Gastrocnemius medialis (tissue), 4 donors: Measurements from ENCODE around the gene MAMDC4. TPM values are rescaled to one million over a fixed set of nuclear protein-coding genes. Genes with fewer than 3 reads are reported as not detected.

Experiments
- ATAC-seq, 2 donors: fragments of 150-250 bp; one replicate each; pipeline ENCODE4 v1.9.1; 2016
- DNase-seq, 2 donors: peaks; one replicate each; pipeline ENCODE4 v3.0.0-alpha.2; 2019
- H3K27ac ChIP-seq, 4 donors: fragments of 200-600 bp; sonication (generic); 1 replicate in 1 of 4; 2 replicates in 3 of 4; pipeline ENCODE4 v1.5.1; 2016 to 2018; ENCODE audit warnings: mild to moderate bottlenecking in 2 of 4, moderate library complexity in 1 of 4
- H3K27me3 ChIP-seq, 3 donors: fragments of 200-600 bp; sonication (generic) in 2 of 3; 1 replicate in 1 of 3; 2 replicates in 2 of 3; pipeline versions ENCODE4 v1.5.1 to v1.6.0; 2016 to 2019; ENCODE audit warnings: mild to moderate bottlenecking in 1 of 3, moderate library complexity in 1 of 3
- H3K36me3 ChIP-seq, 2 donors: fragments of 200-600 bp; sonication (generic) in 1 of 2; one replicate each; pipeline ENCODE4 v1.5.1; 2017 to 2018
- H3K4me1 ChIP-seq, 2 donors: fragments of 200-600 bp; sonication (generic) in 1 of 2; one replicate each; pipeline ENCODE4 v1.5.1; 2016 to 2017; ENCODE audit warnings: mild to moderate bottlenecking in 2 of 2
- H3K4me3 ChIP-seq, 4 donors: fragments of 200-600 bp; sonication (generic) in 3 of 4; 1 replicate in 1 of 4; 2 replicates in 3 of 4; pipeline ENCODE4 v1.5.1; 2016 to 2019; ENCODE audit warnings: mild to moderate bottlenecking in 2 of 4
- H3K9me3 ChIP-seq, 3 donors: fragments of 200-600 bp; sonication (generic) in 2 of 3; 1 replicate in 1 of 3; 2 replicates in 2 of 3; pipeline ENCODE4 v1.5.1; 2016 to 2019
- POLR2A ChIP-seq, 2 donors: fragments of 450-650 bp; IDR thresholded peaks; one replicate each; pipeline ENCODE4 v1.6.1; 2017; ENCODE audit warnings: antibody characterized with exemption in 2 of 2, mild to moderate bottlenecking in 2 of 2, moderate library complexity in 2 of 2
- in situ Hi-C, 4 donors: fragments of 200-750 bp; cut with MboI; loops; one replicate each; pipeline versions ENCODE4 v1.15.0 to v1.8.0; 2017; ENCODE audit warnings: low sequenced_read_pairs in 4 of 4
- intact Hi-C: fragments of 100-400 bp; cut with DNase I; formaldehyde crosslinking; loops from one replicate; pipeline ENCODE4 v1.15.1; 2023; ENCODE audit warnings: low total_unique reads
- total RNA-seq, 4 donors: library from RNA; depleted of rRNA; stranded (reverse); fragments of >200 nt; gene quantifications; one replicate each; pipeline versions ENCODE4 v1.1.0 to v1.2.3, GENCODE V29; 2016
- TF ChIP-seq, protein P1 (sequence below), 5 experiments: fragments of 450-650 bp in 3 of 5; fragments of 200-600 bp in 2 of 5; sonication (generic) in 2 of 5; IDR thresholded peaks in 4 of 5; conservative IDR thresholded peaks in 1 of 5; 1 replicate in 4 of 5; 2 replicates in 1 of 5; pipeline ENCODE4 v1.5.1; 2016 to 2019; ENCODE audit warnings: antibody characterized with exemption in 5 of 5, mild to moderate bottlenecking in 3 of 5, moderate library complexity in 3 of 5

The MAMDC4 gene
- total RNA-seq, 4 donors from 2014 or later: 0.95 to 2.3 (median 1.7) TPM

DNA sequence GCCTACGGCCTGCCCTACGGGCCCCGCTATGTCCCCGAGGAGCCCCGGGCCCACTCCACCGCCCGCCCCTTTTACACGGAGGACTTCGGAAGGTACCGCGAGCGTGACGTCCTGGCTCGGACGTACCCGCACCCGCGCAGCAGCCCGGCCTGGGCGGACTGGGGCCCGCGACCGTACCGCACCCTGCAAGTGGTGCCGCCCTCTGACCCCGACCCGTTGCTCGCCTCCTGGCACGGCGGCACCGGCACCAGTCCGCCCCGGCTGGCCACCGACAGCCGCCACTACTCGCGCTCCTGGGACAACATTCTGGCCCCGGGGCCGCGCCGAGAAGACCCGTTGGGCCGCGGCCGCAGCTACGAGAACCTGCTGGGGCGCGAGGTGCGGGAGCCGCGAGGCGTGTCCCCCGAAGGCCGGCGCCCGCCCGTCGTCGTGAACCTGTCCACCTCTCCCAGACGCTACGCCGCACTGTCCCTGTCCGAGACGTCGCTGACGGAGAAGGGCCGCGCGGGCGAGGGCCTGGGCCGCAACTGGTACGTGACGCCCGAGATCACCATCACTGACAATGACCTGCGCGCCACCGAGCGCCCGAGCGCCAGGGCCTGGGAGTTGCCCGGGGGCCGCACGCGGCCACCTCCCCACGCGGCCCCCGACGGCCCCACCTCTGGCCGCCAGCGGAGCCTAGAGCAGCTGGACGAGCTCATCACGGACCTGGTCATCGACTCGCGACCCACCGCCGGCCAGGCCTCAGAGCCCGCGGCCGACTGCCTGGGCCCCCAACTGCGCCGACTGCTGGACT, 6.5 kb upstream of the MAMDC4 start:
- no peak overlapping the region for H3K4me3 ChIP-seq
- intact Hi-C loops: loop anchor here (5.0 kb wide), 4 partner anchors 53 to 182 kb away; partner anchors contain the start of genes ABCA2, PAXX and TMEM141
- no peak for DNase-seq

DNA sequence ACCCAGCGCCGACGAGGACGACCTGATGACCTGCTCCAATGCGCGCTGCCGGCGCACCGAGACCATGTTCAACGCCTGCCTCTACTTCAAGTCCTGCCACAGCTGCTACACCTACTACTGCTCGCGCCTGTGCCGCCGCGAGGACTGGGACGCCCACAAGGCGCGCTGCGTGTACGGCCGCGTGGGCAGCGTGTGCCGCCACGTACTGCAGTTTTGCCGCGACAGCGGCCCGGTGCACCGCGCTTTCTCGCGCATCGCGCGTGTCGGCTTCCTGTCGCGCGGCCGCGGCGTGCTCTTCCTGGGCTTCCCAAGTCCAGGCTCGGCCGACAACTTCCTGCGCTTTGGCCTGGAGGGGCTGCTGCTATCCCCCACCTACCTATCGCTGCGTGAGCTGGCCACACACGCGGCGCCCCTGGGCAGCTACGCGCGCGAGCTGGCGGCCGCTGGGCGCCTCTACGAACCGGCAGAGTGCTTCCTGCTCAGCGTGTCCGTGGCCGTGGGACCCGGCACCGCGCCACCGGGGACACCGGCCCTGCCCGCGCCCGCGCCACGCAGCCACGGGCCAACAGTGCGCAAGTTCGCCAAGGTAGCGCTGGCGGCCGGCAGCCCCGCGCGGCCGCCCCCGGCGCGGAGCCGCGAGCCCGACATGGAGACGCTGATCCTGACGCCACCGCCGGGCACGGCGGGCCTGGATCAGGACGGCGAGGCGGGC, 5.6 kb upstream of the MAMDC4 start:
- intact Hi-C loops: loop anchor here (5.0 kb wide), 4 partner anchors 54 to 181 kb away; partner anchors contain the start of genes ABCA2, PAXX and TMEM141
- no peak for ATAC-seq
- TF ChIP-seq, protein P1, sequence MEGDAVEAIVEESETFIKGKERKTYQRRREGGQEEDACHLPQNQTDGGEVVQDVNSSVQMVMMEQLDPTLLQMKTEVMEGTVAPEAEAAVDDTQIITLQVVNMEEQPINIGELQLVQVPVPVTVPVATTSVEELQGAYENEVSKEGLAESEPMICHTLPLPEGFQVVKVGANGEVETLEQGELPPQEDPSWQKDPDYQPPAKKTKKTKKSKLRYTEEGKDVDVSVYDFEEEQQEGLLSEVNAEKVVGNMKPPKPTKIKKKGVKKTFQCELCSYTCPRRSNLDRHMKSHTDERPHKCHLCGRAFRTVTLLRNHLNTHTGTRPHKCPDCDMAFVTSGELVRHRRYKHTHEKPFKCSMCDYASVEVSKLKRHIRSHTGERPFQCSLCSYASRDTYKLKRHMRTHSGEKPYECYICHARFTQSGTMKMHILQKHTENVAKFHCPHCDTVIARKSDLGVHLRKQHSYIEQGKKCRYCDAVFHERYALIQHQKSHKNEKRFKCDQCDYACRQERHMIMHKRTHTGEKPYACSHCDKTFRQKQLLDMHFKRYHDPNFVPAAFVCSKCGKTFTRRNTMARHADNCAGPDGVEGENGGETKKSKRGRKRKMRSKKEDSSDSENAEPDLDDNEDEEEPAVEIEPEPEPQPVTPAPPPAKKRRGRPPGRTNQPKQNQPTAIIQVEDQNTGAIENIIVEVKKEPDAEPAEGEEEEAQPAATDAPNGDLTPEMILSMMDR (IDR thresholded peaks at IDR 0.05 in 4 of 5, conservative IDR thresholded peaks at IDR 0.05 in 1 of 5): no peak
- no peak for TF ChIP-seq POLR2A (IDR thresholded peaks at IDR 0.05)
- Histone ChIP-seq H3K4me1 (peaks cover 22 to 52% of the 10 kb centered on the region in 2 donors), H3K27me3 (peaks cover 11 to 21% (median 14%) of the 10 kb centered on the region in 3 donors), H3K27ac (no peak overlapping the region), H3K4me3 (peak overlapping the region in 2 of 4 donors; percentile 82 to 86), H3K9me3 (no peaks in the 10 kb centered on the region), H3K36me3 (peaks cover 0 to 12% of the 10 kb centered on the region in 2 donors)
- in situ Hi-C loops: no loop called here
- DNase-seq: no peak

More for the DNA sequence above, 6.5 kb upstream of the MAMDC4 start:
- in situ Hi-C loops: no loop called here
- peaks cover 24 to 52% of the 10 kb centered on the region in 2 donors for H3K4me1 ChIP-seq
- H3K27ac ChIP-seq: no peak overlapping the region
- no peak for TF ChIP-seq POLR2A (IDR thresholded peaks at IDR 0.05)
- TF ChIP-seq, protein P1 (IDR thresholded peaks at IDR 0.05 in 4 of 5, conservative IDR thresholded peaks at IDR 0.05 in 1 of 5): no peak
- H3K36me3 ChIP-seq: peaks cover 0 to 3% of the 10 kb centered on the region in 2 donors
- no peak for ATAC-seq
- H3K9me3 ChIP-seq: no peaks in the 10 kb centered on the region
- H3K27me3 ChIP-seq: peaks cover 11 to 21% (median 14%) of the 10 kb centered on the region in 3 donors

DNA sequence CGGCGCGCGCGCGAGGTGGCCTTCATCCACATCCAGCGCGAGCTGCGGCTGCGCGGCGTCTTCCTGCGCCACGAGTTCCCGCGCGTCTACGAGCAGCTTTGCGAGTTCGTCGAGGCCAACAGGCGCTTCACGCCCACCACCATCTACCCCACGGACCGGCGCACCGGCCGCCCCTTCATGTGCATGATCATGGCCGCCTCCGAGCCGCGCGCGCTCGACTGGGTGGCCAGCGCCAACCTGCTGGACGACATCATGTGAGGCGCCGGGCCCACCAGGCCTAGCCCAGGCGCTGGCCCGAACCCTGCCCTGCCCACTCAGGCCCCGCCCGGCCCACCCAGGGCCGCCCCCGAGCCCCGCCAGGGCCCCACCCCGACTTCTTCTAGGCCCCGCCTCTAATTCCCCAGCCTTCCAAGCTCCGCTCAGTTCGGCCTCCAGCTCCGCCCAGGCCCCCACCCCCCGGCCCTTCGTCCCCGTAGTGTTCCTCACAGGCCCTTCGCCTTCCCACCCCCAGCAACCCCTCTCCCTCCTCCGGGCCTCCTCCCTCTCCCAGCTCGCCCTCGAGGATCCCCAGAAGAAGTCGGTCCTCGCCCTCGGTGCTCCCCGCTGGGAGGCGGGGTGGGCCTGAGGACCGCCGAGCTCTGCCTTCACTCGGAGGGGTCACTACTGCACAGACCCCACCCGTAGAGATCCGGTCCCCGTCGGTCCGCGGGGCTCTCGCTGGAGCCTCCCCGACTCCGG, 4.9 kb upstream of the MAMDC4 start:
- Histone ChIP-seq H3K27me3 (peaks cover 11 to 21% (median 14%) of the 10 kb centered on the region in 3 donors), H3K4me1 (peaks cover 27 to 52% of the 10 kb centered on the region in 2 donors), H3K36me3 (peaks cover 0 to 12% of the 10 kb centered on the region in 2 donors), H3K4me3 (peak overlapping the region; percentile 73 to 86 (median 82)), H3K27ac (peak overlapping the region; percentile 89 to 97 (median 92)), H3K9me3 (no peaks in the 10 kb centered on the region)
- intact Hi-C loops (loop anchor here (5.0 kb wide), 4 partner anchors 55 to 180 kb away; partner anchors contain the start of genes ABCA2, PAXX and TMEM141), in situ Hi-C loops (no loop called here)
- no peak for ATAC-seq
- DNase-seq: no peak
- TF ChIP-seq POLR2A (IDR thresholded peaks at IDR 0.05): no peak
- TF ChIP-seq, protein P1 (IDR thresholded peaks at IDR 0.05 in 4 of 5, conservative IDR thresholded peaks at IDR 0.05 in 1 of 5): no peak

DNA sequence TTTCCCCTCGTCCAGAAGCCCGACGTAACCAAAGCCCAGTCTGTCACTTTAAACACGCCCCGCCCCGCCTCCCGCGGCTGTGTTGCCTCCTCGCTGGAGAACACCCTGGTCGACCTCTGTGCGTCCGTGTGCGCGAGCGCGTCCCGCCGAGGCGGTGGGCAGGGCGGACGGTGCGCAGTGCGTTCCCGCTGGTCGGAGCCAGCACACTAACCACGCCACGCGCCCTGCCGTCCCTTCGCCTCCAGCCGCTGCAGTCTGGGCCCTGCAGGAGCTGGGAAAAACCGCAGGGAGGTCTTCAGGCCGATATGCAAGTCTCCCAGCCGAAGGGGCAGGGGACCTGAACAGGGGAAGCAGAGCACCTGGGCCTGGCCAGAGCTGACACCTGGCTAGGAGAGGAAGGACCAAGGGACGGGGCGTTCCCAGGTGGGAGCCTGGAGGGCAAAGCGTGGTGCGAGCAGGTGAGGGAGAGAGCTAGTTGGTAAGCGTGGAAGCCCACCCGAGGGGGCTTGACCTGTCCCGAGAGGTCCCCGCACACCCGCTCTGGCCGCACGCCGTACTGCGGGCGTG, 4.2 kb upstream of the MAMDC4 start:
- TF ChIP-seq POLR2A (IDR thresholded peaks at IDR 0.05): peak; percentile 73 to 85
- TF ChIP-seq, protein P1 (IDR thresholded peaks at IDR 0.05 in 4 of 5, conservative IDR thresholded peaks at IDR 0.05 in 1 of 5): no peak
- Histone ChIP-seq H3K4me1 (peaks cover 27 to 46% of the 10 kb centered on the region in 2 donors), H3K4me3 (peak overlapping the region; percentile 73 to 86 (median 82)), H3K36me3 (peaks cover 0 to 12% of the 10 kb centered on the region in 2 donors), H3K9me3 (no peaks in the 10 kb centered on the region), H3K27me3 (peaks cover 11 to 21% (median 14%) of the 10 kb centered on the region in 3 donors), H3K27ac (peak overlapping the region; percentile 89 to 97 (median 92))
- ATAC-seq (peak; percentile 21 to 25), DNase-seq (peak; percentile 73 to 87)
- in situ Hi-C loops: no loop called here
- intact Hi-C loops: loop anchor here (2.0 to 5.0 kb wide), 6 partner anchors 41 to 179 kb away; partner anchors contain the start of genes ABCA2, C8G, FBXW5 and PAXX
